ENCODE results near the gene AKT1S1.

- TF ChIP-seq POLR2A (IDR thresholded peaks at IDR 0.05) (no peak), CTCF (IDR thresholded peaks at IDR 0.05) (no peak)
Observed at GRCh38 chr19:49827034-49827433, 50.1 kb downstream of the AKT1S1 start.
